HG03521 (cell line): ENCODE measurements around the gene PPP3CA.

Source experiments
- ATAC-seq: cut with Tn5 transposase; IDR thresholded peaks from one replicate; pipeline ENCODE4 v1.9.1; 2021; ENCODE audit warnings: mild to moderate bottlenecking, moderate library complexity; ENCODE audit not compliant: unreplicated experiment

Gene PPP3CA

DNA sequence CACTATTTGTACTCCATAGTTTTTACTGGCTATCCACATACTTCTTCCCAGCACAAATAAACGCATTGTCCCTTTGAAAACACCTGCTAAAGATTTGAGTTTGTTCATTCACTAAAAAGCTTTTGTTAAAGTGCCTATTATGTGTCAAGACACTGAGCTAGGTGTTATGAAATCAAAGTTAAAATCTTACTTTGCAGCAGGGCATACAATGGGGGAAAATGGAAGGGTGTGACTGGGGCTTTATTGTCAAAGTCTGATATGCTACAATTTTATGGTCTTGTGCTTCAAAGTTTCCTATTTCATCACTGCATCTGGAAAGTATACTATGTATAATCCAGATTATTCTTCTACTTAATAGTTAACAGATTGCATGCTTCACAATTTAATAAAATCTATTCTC is 128.4 kb downstream of the PPP3CA start:
- ATAC-seq, result no peak

DNA sequence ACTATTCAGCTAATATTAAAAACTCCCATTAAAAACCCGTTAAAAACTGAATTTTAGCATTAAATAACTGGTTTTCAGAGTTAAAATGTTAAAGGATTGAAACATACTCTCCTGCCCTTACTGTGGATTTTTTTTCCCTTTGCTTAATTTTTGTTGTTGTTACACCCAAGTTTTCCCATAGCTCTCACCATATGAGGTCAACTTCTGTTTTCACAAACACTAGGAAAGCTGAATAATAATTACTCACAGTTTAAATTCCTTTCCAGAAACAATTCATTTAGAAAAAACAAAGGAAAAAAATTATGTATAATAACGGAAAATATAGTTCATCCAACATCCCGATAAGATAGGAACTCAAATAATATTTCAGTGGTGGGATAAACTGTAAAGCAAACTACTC is 129.0 kb downstream of the PPP3CA start:
- ATAC-seq, result no peak

DNA sequence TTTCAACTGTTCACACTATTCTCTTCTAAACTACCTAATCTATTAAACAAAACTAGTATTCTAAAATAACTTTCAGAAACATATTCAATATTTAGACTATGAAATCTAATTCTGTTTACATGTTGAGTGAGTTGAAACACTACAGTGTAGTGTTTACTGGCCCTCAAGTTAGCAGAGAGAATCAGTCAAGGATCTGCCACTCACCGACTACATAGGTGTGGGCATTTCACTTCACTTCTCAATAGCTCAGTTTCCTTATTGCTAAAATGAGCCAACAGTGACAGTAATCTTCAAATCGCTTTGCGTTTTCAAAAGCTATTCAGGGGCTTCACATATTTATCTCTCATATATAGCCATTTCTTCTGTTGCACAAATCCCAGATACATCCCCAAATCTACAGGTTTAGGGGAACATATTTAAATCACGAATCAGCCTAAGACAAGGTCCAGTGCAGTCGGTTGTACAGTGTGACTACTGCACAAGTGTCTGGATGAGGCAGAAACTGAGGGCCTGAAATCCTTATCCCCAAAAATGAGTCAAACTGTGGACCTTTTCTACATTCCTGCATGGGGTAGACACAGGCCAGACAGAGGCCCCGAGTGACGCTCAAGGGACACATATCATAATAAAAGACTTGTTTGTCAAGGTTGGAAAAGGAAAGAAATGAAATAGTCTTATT is 129.8 kb downstream of the PPP3CA start:
- no peak for ATAC-seq

DNA sequence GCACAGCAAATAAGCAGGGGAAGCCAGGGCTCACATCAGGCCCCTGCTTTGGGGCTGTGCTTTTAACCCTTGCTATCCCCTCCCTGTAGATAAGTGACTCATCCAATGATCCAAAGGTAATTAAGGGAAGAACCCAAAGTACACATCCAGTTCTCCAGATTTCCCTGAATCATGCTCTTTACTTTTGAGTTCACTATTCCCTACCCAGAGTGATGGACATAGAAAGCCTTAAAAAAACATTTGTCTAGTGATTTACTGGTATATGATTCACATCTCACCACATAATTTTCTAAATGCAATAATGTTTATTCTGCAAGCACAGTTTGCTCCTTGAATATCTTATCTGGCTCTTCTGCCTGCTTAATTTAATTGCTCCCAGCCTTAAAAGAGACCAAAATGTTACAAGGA is 136.2 kb downstream of the PPP3CA start:
- ATAC-seq, result no peak

DNA sequence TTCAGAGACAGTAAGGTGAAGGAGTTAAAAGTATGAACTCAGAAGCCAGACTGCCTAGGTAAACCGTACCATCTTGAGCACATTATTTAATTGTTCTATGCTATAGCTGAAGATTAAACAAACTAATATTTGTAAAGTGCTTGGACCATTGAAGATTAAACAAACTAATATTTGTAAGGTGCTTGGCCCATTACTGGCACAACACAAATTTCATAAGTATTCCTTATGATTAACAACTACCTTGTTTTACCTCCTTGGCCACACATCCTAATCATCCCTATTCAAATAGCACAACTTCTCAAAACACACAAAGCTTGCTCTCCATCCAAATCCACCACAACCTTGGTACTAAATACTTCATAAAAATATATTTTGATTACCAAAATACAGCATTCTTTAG is 137.0 kb downstream of the PPP3CA start:
- ATAC-seq, result no peak

DNA sequence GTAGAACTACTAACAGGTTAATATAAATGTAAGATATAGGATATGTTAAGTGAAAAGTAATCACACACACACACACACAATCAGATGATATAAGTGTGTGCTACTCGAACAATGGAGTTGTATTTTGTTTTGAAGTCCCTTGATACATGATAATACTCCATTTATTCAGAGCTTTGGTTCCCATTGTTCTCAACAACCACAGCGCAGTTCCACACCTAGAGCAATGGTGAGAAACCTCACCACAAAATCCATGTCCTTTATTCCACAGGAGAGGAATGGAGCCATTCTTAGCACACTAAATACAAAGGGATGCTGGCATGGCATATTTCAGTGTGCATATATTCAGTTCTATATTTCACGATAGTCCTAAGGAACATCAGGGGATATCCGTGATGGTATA is 139.2 kb downstream of the PPP3CA start:
- no peak for ATAC-seq

DNA sequence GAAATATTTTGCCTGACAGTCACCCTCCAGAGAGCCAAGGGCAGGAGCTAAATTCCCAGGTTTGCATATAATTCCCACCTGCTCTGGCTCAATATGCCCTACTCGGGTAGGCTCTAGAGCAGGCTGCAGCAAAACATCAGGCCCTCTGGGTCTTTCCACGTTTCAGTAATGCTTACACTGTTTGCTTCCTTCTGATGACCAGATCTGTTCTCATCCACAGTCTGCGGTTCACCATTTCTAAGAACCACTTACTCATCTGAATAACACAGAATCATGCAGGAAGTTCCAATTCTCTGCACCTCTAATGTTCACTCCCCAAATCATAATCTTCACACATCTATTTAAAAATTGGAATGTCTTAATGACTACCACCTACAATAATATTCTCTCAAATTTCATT is 141.4 kb downstream of the PPP3CA start:
- peak; percentile 80 for ATAC-seq

DNA sequence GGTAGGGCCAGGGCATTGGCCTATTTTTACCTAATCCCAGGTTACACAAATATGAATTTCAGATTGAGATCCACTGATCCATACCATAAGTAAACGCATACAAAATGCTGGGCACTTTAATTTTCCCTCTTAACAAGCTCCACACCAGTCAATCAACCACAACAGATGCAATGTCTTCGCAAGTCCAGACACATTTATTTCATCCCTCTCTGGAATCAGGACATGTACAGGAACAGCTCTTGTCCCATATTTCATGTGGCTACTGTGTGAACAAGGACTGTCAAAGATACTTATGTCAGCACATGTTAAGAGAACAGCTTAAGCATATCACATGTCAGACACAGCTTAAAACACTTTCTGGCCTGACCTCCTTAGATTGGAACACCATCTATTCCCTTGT is 145.9 kb downstream of the PPP3CA start:
- no peak for ATAC-seq

DNA sequence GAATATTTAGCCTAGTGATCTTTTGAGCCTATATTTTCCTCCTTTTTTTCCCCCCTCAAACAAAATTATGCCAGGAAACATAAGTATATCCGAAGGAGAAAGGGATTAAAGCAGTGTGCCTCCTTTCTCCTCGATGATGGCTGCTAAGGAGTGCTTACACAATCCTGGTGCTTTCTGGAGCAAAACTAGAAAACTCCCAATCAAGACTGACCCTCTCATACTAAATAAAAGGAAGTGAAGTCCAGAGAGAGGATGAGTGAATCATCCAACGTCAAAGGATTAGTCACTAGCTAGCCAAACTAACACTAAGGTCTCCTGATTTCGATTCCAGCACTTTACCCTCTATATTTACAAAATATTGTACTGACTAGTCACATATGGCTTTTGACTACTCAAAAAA is 146.8 kb downstream of the PPP3CA start:
- ATAC-seq, result no peak

DNA sequence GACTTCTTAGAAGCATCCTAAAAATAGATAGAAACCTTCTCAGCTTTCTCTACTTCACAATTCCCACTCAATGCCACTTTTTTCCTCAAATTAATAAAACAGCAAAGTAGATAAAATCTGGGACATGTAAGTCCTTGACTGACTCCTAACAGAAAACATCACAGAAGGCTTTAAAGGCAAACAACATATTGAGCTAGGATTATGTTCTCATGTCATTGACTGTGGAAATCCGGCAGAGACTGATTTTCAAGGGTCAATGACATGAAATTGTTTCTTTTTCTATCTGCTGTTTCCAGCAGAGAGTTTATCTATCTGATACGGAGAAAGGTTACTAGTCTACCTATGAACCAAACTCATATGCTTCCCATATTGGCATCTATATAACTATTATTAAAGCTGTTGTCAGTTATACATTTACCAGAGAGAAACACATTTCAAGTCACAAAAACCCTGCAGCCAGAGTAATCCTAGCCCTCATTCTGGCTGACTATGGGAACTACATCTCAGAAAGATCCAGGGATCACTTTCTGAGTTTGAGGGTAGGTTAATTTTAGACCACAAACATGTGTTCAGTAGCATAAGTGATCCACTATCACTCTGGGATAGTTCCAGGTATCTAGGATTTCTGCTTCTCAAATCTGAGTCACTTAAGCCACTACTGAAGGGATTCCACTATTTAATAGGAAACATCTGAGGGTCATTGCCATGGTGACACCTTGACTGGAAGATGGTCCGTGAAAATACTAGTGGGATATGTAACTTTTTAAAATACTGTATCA is 147.6 kb downstream of the PPP3CA start:
- ATAC-seq, result no peak

DNA sequence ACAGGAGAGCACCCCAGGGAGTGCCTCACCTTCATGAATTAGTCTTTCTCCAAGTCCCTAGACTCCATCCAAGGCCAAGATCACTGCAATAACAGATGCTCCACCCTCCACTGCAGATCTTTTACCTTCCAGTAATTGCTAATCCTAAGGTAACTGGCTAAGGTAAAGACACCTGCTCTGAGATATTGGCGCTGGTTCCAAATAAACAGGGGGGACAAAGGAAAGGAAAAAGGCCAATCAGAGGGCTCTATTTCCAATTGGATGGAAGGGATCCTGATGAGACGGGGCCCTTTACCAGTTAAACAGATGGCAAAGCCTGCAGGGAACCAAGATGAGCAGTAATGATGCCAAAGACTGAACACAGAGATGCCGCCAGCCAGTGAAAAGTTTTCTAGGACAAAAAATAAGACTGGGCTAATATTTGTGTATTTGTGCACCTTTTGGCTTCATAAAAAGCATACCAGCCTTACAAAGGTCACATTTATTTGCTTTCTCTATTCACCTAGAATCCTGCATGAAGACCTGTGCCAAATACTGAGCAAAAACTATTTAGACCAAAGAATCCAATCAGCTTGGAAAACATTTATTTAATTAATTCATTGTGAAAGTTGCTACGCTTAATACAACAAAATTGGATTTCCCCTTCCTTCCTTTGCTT is 148.5 kb downstream of the PPP3CA start:
- no peak for ATAC-seq

DNA sequence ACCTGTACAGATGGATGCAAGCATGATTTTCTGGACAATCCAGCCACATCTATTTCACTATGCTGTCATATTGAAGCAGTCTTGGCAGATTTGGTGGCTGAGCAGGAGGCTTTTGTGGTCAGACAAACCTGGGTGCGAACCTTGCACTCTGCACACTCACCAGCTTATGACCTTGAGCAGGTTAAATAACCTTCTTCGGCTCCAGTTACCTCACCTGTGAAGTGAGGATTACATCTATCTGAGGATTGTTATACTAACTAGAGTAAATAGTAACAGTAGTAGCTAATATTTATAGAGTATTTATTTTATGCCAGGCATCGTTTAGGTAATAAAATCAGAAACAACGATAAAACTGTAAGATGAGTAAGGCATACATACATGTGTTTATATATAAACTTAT is 150.0 kb downstream of the PPP3CA start:
- ATAC-seq, result no peak

DNA sequence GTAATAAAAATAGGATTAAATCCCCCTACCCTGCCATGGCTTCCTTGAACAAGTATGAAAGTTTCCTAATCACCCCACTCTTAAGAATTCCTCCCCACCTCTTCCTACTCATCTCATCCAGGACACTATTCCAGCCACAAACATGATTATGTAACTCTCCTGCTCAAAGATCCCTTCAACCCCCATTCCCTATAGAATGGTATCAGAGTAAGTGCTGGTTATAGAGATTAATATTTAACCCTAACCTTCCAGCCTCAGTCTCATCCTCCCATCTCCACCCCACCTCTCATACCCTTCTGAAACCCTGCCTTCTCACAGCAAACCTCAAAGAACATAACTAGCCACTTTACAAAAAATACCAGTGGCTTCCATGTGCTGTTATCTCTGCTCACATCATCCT is 155.1 kb downstream of the PPP3CA start:
- ATAC-seq, result peak; percentile 69

DNA sequence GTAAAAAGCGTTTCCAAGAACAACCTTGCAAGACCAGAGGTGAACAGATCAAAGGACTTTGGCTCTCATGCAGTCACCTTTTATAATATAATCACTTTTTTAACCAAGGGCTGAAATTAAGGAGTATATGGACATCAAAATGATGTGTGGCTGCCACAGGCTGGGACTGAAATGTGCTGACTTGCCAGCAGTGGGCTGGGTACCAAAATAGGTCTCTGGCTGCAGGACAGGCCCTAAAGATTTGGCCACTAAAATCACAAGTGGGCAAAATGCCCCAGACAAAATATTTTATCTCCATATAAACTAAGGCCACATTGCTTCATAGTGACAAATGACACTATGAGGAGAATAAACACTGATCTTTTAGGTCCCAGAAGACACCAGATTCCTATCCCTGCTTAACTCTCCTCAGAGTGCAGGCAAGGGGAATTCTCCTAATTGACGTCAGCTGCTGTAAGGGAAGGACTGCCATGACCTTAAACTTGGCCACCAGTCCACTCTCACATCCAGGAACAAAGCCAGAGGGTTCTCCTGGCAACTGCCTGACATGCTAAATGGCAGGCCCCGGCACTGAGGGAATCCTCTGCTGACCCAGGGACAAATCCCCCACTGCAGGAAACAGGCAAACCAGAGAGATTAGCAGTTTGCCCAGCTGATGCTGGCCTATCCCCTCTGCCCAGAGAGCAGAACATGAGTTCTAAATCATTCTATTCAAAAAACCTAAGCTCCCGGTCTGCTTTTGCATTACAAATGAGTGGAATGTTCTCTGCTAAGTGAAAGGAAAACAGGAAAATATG is 155.8 kb downstream of the PPP3CA start:
- no peak for ATAC-seq

DNA sequence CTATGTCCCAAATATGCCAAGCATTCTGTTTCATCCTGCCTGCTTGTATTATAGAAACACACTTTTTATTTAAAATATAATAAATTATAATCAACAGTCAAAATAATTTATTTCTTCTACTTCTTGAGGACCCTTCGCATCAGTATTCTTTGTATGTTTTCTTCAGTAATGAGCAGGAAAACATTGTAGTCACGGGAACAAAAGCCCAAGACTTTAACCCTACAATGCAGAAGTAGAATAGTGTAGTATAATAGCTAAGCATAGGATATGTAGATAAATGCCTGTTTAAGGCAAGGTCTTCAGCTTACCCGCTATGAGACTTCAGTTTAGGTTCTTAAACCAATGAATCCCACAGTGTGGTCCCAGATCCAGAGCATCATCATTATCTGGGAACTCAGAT is 156.6 kb downstream of the PPP3CA start:
- no peak for ATAC-seq

DNA sequence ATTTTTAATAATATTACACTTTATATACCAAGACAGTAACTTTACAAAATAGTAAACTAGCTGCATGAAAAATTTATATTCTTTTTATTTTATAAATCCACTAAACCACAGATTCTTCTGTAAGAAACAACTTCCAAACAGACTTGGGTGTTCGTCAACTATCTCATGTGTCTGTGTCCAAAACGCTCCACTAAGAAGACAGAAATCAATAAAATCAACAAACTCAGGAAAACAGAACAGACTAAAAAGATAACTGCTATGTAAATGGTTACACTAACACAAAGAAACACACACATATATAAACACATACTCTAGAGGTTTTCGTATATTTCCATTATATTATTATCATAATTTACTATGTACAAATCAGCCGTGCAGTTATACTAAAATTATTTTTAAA is 158.4 kb downstream of the PPP3CA start:
- no peak for ATAC-seq

DNA sequence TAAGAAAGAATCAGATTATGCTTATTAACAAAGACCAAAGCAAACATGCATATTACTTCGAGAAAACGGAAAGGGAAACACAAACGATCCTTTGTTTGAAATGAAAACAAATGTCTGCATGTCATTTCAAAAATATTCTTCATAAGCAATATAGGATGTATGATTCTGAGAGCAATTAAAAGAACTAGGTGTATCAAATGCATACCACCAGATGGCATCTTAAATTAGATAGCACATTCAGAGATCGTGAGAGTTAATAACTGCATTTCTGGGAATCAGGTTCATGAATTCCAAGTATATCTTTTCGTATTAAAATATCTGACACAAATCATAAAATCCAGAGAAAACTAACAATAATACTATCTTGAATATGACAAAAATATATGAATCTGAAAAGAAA is 159.5 kb downstream of the PPP3CA start:
- ATAC-seq, result no peak

DNA sequence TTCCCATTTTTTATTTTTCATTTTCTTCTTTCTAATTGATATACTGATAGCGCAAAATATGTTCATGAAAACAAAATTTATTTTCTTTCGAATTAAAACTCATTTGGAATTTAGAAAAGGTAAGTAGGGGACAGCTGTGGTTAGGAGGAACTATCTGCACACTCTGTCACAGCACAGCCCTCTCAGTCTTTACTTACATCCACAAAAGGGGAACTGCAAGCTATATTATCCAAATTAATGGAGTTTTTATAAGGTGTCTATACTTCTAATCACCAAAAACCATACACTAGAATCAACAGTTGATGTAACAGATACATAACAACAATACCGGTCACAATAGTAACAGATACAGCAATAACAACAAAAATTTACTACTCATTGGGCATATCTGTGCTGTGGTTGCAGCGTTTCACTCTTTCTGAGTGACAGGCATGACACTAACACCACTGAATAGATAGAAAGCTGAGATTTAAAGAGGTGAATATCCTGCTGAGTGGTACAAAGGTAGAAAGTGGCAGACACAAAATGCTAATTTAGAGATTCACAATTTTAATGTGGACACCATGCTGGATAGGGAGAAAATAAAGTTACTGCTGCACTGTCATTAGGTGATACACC is 160.7 kb downstream of the PPP3CA start:
- ATAC-seq, result no peak

DNA sequence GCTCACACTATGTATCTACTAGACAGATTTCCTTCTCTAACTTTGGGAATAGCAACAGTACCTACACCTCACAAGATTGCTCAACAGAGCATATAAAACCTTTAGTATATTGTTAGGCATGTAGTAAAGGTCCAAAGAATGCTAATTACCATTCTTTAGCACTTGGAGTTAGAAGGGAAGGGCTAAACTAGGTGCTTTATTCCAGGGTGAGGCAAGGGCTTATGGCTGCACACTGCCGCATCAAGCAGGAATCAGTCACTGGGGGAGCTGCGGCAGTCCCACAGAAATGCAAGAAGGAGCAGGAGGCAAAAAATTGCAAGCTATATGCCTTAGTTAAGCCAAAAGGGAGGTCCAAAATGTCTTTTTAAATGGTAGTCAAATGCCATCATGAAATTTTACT is 162.7 kb downstream of the PPP3CA start:
- no peak for ATAC-seq

DNA sequence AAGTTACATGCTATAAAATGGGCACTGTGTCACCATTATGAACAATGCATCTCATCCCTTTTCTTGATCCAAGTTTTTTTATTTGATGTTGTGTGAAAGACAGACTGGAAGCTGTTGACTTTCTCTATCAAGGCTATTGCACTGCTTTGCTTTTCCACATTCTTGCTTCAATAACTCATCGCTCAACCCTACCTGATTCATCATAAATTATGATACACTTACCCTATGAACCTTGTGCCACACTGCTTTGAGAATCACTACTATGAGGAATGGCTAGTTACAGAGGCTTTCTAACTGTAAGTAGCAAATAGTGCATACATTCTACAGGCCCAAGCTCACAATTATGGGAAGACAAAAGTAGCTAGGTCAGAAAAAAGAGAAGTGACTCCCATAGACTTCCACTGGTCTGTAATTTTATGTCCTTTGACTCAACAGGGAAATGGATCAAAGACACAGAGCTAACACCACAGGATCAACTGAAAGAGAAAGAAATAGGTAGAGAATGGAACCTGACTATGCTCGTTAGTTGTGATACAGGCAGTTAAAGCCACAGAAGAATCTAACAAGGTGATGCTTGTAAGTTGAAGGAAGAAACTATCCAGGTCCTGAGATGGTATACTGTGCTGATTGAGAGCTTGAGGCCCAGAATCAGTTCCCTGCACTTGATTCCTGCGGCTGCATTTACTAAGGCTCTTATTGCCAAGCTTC is 163.5 kb downstream of the PPP3CA start:
- no peak for ATAC-seq
